Naive B cell (primary cell): Measurements from ENCODE around the gene MCTP2. TPM values are rescaled to one million over a fixed set of nuclear protein-coding genes. Genes with fewer than 3 reads are reported as not detected.
A peak's percentile ranks its signal among the peaks of the same experiment; 100 is the strongest.

Source experiments
- ATAC-seq, 2 donors: fragments of 150-1000 bp; cut with Tn5 transposase; 2 replicates each; pipeline ENCODE4 v1.10.0; 2021; ENCODE audit warnings: low read depth in 2 of 2, mild to moderate bottlenecking in 2 of 2, moderate library complexity in 2 of 2
- DNase-seq: peaks from one replicate; pipeline ENCODE4 v3.0.0; 2022
- H3K27ac Mint-ChIP-seq, 6 donors: one replicate each; pipeline ENCODE4 v1.8.0; 2020 to 2022; ENCODE audit warnings: mild to moderate bottlenecking in 6 of 6, mixed read lengths in 6 of 6, moderate library complexity in 5 of 6, inconsistent platforms in 2 of 6
- H3K27me3 Mint-ChIP-seq, 3 donors: one replicate each; pipeline ENCODE4 v1.8.0; 2021 to 2022; ENCODE audit warnings: mixed read lengths in 3 of 3, mild to moderate bottlenecking in 1 of 3
- H3K36me3 Mint-ChIP-seq, 2 donors: one replicate each; pipeline ENCODE4 v1.8.0; 2020 to 2022; ENCODE audit warnings: mixed read lengths in 2 of 2, inconsistent platforms in 1 of 2, mild to moderate bottlenecking in 1 of 2
- H3K4me1 Mint-ChIP-seq, 3 donors: one replicate each; pipeline ENCODE4 v1.8.0; 2020 to 2022; ENCODE audit warnings: mixed read lengths in 3 of 3, inconsistent platforms in 1 of 3, mild to moderate bottlenecking in 1 of 3, moderate library complexity in 1 of 3
- H3K4me3 Mint-ChIP-seq, 8 donors: one replicate each; pipeline ENCODE4 v1.8.0; 2020 to 2022; ENCODE audit warnings: mild to moderate bottlenecking in 8 of 8, mixed read lengths in 8 of 8, moderate library complexity in 8 of 8, inconsistent platforms in 2 of 8
- H3K9me3 Mint-ChIP-seq, 7 donors: one replicate each; pipeline ENCODE4 v1.8.0; 2020 to 2022; ENCODE audit warnings: mixed read lengths in 7 of 7, mild to moderate bottlenecking in 5 of 7, inconsistent platforms in 2 of 7, moderate library complexity in 1 of 7
- polyA plus RNA-seq, 6 donors: library from polyadenylated mRNA; unstranded; fragments of 300-500 nt; fragmentation: Illumina TruSeq; gene quantifications; one replicate each; pipeline ENCODE4 v1.2.3, GENCODE V29; 2021; ENCODE audit warnings: low read depth in 6 of 6

MCTP2 gene
- polyA plus RNA-seq, 6 donors from 2014 or later = 12.7 to 30.5 (median 17.5) TPM

DNA sequence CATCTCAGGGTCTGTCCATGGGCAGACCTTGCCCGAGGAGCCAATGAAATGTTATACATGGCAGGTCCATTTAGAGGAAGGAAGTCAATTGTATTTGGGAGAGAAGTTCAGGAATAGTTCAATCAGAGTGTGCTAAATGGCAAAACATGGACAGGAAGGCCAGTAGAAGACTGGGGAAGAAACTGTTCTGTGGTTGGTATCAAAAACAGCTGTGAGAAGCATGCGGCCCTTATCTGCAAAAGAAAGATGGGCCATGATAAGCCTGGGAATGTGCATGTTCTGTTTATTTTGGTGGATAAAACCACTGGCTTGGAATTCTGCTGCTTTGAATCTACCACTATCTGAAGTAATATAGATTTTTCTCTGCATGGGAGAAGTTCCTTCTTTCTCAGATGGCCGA is 100.4 kb downstream of the MCTP2 start:
- peaks cover 0 to 17% of the 10 kb centered on the region in 2 donors for H3K36me3 Mint-ChIP-seq
- peaks cover 16 to 30% (median 19%) of the 10 kb centered on the region in 3 donors for H3K4me1 Mint-ChIP-seq
- no peak overlapping the region for H3K4me3 Mint-ChIP-seq
- H3K27ac Mint-ChIP-seq = no peak overlapping the region
- no peak for ATAC-seq
- H3K27me3 Mint-ChIP-seq = no peaks in the 10 kb centered on the region
- H3K9me3 Mint-ChIP-seq = no peaks in the 10 kb centered on the region
- no peak for DNase-seq

DNA sequence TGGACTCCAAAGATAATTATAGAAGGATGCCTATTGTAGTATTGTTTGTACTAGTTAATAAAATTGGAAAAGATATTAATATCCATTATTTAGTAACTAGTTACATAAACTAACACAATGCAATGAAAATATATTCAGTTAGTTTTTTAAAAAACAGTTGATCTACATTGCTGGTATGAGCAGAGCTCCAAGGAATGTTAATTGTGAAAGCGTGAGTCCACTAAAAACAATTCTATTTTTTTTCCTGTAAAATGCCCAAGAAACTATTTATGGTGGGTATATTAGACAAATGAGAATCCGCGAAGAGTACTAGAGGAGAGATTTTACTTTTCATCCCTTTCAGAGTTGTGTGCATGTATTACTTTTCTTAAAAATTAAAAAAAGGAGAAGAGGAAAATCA is 104.3 kb downstream of the MCTP2 start:
- Mint-ChIP-seq H3K27me3 (no peaks in the 10 kb centered on the region), H3K4me3 (no peak overlapping the region), H3K36me3 (peaks cover 0 to 15% of the 10 kb centered on the region in 2 donors), H3K9me3 (no peaks in the 10 kb centered on the region), H3K27ac (no peak overlapping the region), H3K4me1 (peaks cover 3 to 10% (median 10%) of the 10 kb centered on the region in 3 donors)
- no peak for ATAC-seq
- no peak for DNase-seq

DNA sequence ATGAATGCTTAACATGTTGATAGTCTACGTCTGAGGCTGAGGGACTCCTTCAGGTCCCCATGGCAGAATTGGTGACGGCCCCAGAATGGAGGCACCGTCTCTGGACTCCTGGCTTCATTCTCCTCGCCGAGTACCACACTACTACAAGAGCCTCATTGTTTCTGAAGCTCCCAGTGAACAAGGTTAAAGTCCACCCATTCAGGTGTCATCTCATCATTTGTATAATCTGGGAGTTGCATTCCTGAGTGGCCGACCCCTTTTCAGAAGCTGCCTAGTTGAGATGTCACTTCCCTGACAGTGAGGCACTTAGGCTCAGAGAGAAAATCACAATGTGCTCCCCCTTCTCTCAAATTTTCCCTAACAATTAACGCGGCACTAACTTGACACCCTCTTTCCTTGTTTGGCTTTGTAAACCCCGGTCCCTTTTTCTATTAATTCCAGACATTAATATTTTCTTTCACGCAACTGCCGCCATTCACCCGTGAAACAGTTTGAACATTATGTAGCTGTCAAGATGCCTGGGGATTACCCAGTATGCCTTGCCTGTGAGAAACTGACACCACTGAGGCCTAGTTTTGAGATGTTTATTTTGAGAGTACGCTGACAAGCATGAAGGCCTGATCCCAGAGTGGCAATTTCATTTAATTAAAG is 105.6 kb downstream of the MCTP2 start:
- H3K36me3 Mint-ChIP-seq = peaks cover 0 to 20% of the 10 kb centered on the region in 2 donors
- peak overlapping the region in 1 of 6 donors; percentile 59 for H3K27ac Mint-ChIP-seq
- no peak overlapping the region for H3K4me3 Mint-ChIP-seq

DNA sequence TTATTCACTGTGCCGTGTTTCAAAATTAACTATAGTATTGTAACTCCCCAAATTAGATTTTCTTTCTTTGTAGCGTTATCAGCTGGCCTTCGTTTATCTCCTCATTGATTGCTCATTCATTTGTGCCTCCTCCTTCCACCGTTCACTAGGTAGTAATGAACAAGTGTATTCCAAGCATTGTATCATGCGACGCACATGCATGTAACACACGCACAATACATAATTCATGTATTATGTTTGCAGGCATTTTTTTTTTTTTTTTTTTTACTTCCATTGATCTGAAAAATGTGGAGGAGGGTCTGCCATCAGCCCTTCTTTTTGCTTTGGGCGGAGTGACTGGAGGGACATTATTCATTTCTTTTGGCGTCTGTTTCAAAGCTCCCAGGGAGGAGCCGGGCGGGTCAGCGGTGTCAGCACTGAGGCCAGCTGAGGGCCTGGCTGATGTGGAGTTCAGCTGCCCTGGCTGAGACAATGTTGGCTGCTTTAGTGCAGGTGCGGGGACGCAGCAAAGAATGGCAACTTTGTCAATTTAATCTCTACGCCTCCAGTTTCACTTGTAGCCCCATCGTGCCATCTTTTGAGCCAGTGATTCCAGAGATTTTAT is 107.0 kb downstream of the MCTP2 start:
- peaks cover 0 to 4% (median 0%) of the 10 kb centered on the region in 3 donors for H3K4me1 Mint-ChIP-seq

More for the DNA sequence above, 105.6 kb downstream of the MCTP2 start:
- Mint-ChIP-seq H3K9me3 (no peaks in the 10 kb centered on the region), H3K4me1 (peaks cover 0 to 4% (median 0%) of the 10 kb centered on the region in 3 donors), H3K27me3 (no peaks in the 10 kb centered on the region)
- DNase-seq (no peak), ATAC-seq (no peak)

DNA sequence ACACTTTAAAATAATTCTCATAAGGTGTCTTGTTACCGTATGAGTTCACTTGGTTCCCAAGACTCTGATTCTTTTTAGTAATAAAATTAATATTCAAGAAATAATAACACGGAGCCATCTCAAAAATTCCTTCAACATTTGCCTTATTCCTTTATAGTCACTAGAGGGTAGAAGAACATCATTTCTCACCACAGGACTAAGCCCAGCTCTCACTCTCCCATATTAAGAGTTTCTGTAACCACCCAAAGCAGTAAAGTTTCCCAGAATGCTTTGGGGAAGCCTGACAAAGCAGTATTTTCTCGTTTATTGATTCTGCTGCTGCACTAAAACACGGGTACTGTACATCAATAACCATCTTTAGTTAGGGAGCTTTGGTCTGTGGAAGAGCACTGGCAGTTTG is 114.9 kb downstream of the MCTP2 start:
- Mint-ChIP-seq H3K4me1 (peaks cover 3 to 15% (median 10%) of the 10 kb centered on the region in 3 donors), H3K27me3 (no peaks in the 10 kb centered on the region), H3K36me3 (peaks cover 6 to 36% of the 10 kb centered on the region in 2 donors), H3K27ac (peak overlapping the region in 4 of 6 donors; percentile 14 to 69 (median 30)), H3K4me3 (no peak overlapping the region), H3K9me3 (no peaks in the 10 kb centered on the region)
- no peak for DNase-seq
- ATAC-seq = no peak

More for the DNA sequence above, 107.0 kb downstream of the MCTP2 start:
- Mint-ChIP-seq H3K9me3 (no peaks in the 10 kb centered on the region), H3K36me3 (peaks cover 0 to 20% of the 10 kb centered on the region in 2 donors), H3K4me3 (no peak overlapping the region), H3K27ac (no peak overlapping the region), H3K27me3 (no peaks in the 10 kb centered on the region)
- DNase-seq (no peak), ATAC-seq (no peak)

DNA sequence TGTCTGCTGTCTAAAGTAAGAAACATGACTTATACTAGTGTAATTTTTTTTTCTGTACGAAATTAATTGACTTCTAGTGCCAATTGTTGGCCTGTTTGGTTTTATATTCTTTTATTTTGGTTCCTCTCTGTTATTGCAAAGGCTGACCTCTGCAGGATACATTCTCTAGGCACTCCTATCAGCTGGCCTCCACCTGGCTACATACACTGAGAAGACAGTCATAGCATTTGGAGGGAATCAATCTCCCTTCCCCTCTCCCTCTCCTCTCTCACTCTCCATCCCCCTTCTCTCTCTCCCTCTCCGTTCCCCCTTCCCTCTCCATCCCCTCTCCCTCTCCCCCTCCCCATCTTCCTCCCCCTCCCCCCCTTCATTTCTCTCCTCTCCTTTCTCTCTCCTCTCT is 116.7 kb downstream of the MCTP2 start:
- Mint-ChIP-seq H3K36me3 (peaks cover 15 to 51% of the 10 kb centered on the region in 2 donors), H3K27me3 (no peaks in the 10 kb centered on the region)

DNA sequence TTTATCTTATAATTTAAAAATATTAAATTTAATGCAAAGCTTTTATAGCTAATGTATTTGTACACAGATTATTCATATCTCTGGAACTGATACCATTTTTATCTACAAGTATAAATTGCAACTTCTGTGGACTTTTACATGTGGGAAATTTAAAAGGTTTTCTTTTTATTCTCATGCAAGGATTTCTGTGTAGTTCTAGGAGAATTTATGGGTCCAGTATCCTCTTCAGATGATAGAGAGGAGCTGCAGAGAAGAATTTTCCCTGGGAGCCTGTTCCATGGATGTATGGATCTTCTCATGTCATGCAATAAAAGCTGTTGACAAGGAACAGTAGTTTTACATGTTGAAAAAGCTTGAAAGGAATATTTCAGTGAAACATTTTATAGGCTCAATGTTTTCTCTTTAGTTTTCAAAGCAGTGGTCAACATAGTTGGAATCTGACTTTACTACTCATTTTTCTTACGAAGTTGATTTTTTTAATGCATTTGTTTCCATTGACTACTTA is 119.7 kb downstream of the MCTP2 start:
- H3K4me3 Mint-ChIP-seq = no peak overlapping the region
- peaks cover 19 to 52% of the 10 kb centered on the region in 2 donors for H3K36me3 Mint-ChIP-seq
- no peak for ATAC-seq
- no peak overlapping the region for H3K27ac Mint-ChIP-seq
- no peaks in the 10 kb centered on the region for H3K27me3 Mint-ChIP-seq
- no peaks in the 10 kb centered on the region for H3K9me3 Mint-ChIP-seq
- no peak for DNase-seq
- H3K4me1 Mint-ChIP-seq = peaks cover 3 to 15% (median 10%) of the 10 kb centered on the region in 3 donors

More for the DNA sequence above, 116.7 kb downstream of the MCTP2 start:
- H3K4me3 Mint-ChIP-seq = no peak overlapping the region
- H3K27ac Mint-ChIP-seq = peak overlapping the region in 3 of 6 donors; percentile 45 to 83 (median 79)
- H3K4me1 Mint-ChIP-seq = peaks cover 3 to 15% (median 10%) of the 10 kb centered on the region in 3 donors
- no peak for ATAC-seq
- H3K9me3 Mint-ChIP-seq = no peaks in the 10 kb centered on the region
- DNase-seq = no peak

DNA sequence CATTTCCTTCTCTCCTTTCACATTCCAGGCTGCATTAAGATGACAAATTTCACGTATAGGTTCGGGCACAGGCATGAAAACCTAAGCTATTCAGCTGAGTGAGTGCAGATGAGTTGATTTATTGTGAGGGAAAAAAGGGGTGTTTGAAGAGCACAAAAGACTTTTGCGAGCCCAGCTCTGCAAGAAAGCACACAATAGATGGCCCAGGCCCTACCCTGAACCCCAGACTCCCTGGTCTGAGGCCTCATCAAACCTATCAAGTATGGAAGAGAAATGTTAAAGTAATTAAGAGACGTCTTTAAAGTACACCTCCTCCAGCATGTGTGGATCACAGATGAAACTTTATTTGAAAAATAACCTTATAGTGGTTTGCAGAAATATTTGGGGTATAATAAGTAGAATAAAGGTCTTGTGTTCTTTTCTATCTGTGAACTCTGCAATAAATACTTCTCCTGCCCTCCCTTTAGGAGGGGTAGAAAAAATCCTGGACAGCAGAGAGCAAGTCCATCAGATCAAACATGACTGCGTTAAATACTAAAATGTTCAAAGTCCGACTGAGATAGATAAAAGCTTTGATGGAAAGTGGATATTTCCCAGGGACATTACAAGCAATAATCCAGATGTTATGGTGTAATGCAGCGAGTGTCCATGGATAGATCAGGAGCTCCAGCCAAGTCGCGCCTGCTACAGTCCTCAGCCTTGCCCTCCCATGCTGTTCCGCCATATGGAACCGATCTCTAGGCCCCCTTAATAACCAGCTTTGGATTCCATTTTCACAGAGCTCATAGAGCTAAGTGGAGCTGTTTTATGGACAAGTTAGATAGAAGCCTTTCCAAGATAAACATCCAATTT is 121.5 kb downstream of the MCTP2 start:
- no peak for ATAC-seq
- H3K27ac Mint-ChIP-seq = peak overlapping the region in 1 of 6 donors; percentile 49
- DNase-seq = no peak
- H3K27me3 Mint-ChIP-seq = no peaks in the 10 kb centered on the region
- H3K36me3 Mint-ChIP-seq = peaks cover 23 to 46% of the 10 kb centered on the region in 2 donors
- peaks cover 3 to 12% (median 10%) of the 10 kb centered on the region in 3 donors for H3K4me1 Mint-ChIP-seq
- H3K4me3 Mint-ChIP-seq = no peak overlapping the region
- no peaks in the 10 kb centered on the region for H3K9me3 Mint-ChIP-seq

DNA sequence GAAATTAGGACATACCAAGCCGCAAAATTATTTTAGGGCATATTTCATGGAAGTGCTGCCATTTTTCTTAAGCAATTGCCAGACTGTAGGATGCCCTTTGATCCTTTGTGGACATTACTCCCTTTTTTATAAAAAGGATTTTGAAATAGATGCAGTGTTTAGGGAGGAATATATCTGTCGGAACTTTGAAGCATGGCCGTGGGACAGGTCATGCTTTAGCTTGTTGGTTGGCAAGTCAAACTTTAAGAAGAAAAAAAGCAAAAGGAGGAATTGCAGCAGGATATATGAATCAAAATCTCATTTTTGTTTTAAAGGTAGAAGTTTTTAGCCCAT is 122.1 kb downstream of the MCTP2 start:
- Mint-ChIP-seq H3K27ac (no peak overlapping the region), H3K4me1 (peaks cover under 1 to 8% (median 7%) of the 10 kb centered on the region in 3 donors), H3K27me3 (no peaks in the 10 kb centered on the region), H3K9me3 (no peaks in the 10 kb centered on the region), H3K36me3 (peaks cover 27 to 41% of the 10 kb centered on the region in 2 donors), H3K4me3 (no peak overlapping the region)
- no peak for ATAC-seq
- no peak for DNase-seq

DNA sequence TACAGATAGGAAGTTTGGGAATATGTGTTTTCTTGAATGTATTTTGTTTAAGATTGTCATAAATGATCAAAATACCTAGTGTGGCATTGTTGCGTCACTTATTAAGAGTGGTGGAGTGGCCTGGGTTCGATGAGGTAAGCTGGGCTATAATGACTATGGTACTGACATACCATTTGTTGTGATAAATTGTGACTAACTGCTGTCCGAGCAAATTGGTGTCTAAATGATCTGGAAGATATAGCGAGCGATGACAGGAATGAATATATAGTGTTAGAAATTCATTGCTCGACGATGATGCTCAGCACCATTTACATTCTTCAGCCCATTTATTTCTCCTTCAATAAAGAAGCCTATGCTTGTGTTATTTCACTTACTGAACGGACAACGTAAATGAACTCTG is 123.3 kb downstream of the MCTP2 start:
- DNase-seq (no peak), ATAC-seq (no peak)
- Mint-ChIP-seq H3K36me3 (peaks cover 23 to 29% of the 10 kb centered on the region in 2 donors), H3K27ac (no peak overlapping the region), H3K4me1 (no peaks in the 10 kb centered on the region), H3K4me3 (no peak overlapping the region), H3K9me3 (no peaks in the 10 kb centered on the region), H3K27me3 (no peaks in the 10 kb centered on the region)

DNA sequence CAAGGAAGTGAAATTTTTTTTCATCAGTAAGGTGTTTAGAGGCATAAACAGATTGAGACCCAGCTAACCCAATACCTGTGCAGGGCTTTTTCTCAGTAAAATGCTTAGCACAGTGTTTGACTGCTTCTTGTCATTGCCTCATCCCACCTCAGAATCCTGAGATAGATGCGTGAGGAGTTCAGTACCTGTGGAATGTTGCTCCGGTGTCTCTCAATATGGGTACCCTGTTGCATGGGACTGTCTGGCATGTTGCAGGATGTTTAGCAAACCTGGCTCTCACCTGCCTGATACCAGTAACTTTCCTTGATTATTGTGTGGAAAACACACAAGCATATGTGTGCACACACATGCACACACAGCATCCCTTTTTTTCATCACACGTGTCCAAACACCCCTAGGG is 128.4 kb downstream of the MCTP2 start:
- ATAC-seq (no peak), DNase-seq (no peak)
- H3K9me3 Mint-ChIP-seq = no peaks in the 10 kb centered on the region
- H3K36me3 Mint-ChIP-seq = peaks cover 28 to 41% of the 10 kb centered on the region in 2 donors
- H3K4me3 Mint-ChIP-seq = no peak overlapping the region
- no peak overlapping the region for H3K27ac Mint-ChIP-seq
- H3K4me1 Mint-ChIP-seq = peaks cover 3 to 5% (median 3%) of the 10 kb centered on the region in 3 donors
- H3K27me3 Mint-ChIP-seq = no peaks in the 10 kb centered on the region

DNA sequence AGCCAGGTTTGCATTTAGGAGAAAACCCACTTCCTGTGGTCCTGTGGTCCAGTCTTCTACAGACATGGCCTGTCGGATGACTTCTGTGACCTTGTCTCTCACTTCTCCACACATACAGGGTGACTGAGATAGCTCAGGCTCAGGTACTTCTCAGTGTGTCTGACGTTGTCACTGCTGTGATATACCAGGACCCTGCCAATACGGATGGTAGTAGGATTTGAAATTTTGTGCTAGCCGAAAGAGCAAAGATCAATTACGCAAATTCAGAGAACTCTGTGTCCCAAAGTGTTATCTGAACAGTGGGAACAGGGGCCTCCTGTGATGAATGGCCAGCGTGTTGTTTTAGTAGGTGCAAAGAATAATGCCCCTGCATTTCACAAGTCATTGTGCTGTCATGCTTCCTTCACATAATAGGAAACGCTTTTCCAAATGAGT is 128.9 kb downstream of the MCTP2 start:
- DNase-seq = no peak
- no peaks in the 10 kb centered on the region for H3K9me3 Mint-ChIP-seq
- H3K27me3 Mint-ChIP-seq = no peaks in the 10 kb centered on the region
- no peak overlapping the region for H3K27ac Mint-ChIP-seq
- H3K36me3 Mint-ChIP-seq = peaks cover 28 to 41% of the 10 kb centered on the region in 2 donors
- H3K4me3 Mint-ChIP-seq = no peak overlapping the region
- no peak for ATAC-seq
- peaks cover 3 to 5% (median 3%) of the 10 kb centered on the region in 3 donors for H3K4me1 Mint-ChIP-seq

DNA sequence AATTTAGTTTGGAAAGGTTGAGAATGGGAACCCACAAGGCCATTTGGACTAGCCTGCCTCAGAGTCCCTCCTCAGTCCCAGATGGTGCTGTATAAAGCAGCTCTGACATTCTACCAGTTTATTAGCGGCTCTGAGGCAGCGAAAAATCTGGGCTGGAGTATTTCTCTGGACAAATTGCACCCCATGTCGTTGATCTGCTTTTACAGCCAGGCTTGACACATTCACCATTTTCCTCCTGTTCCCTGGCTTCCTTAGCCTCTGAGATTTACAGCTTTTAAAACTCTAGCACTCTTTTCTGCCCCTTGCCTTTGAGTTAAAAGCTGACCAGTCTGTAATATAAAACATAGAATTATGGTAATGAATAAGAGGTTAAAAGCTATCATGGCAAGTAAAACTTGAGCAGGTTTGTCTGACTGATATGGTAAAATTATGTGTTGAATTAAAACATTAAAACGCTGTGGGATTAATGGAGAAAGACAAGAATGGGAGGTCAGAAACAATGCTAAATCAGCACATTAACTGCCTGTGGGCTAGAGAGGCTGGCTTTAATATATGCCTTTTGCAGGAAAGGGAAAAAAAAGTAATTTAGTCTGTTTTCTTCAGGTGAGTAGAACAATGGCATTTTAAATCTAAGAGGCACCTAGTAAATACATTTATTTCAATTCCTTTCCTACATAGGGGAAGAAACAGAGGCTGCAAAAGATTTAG is 131.2 kb downstream of the MCTP2 start:
- Mint-ChIP-seq H3K4me1 (peaks cover 3 to 5% (median 3%) of the 10 kb centered on the region in 3 donors), H3K27ac (peak overlapping the region in 1 of 6 donors; percentile 47), H3K27me3 (no peaks in the 10 kb centered on the region), H3K4me3 (no peak overlapping the region), H3K9me3 (no peaks in the 10 kb centered on the region), H3K36me3 (peaks cover 21 to 33% of the 10 kb centered on the region in 2 donors)
- DNase-seq (no peak), ATAC-seq (no peak)
